ENCODE measurements around the gene CTSF. TPM values are rescaled to one million over a fixed set of nuclear protein-coding genes. Genes with fewer than 3 reads are reported as not detected.

Gene CTSF
- total and polyA plus RNA-seq, 2 of the 13 experiments (the other 11 are each of a cell fraction or from before 2014, with no cell fraction given), result not detected

- no peak for TF ChIP-seq ATAD3A (CRISPR knock-in tag; IDR thresholded peaks at IDR 0.05)
- TF ChIP-seq HOXA5 (CRISPR knock-in tag; IDR thresholded peaks at IDR 0.05), result no peak
- no peak for TF ChIP-seq ZNF143 (CRISPR knock-in tag; IDR thresholded peaks at IDR 0.05)
- no peak for TF ChIP-seq ZNF644 (CRISPR knock-in tag; IDR thresholded peaks at IDR 0.05; ENCODE audit: low read depth)
- TF ChIP-seq IRX3 (CRISPR knock-in tag; IDR thresholded peaks at IDR 0.05; ENCODE audit: borderline replicate concordance, low read depth), result no peak
- TF ChIP-seq ZFP36 (IDR thresholded peaks at IDR 0.05; ENCODE audit: borderline replicate concordance, low read depth, low read length, partially characterized antibody), result no peak
- no peak for TF ChIP-seq ZNF10 (CRISPR knock-in tag; IDR thresholded peaks at IDR 0.05; ENCODE audit: borderline replicate concordance, low read depth)
- TF ChIP-seq CTCF (CRISPR knock-in tag; IDR thresholded peaks at IDR 0.05), result no peak
These were observed 4.6 kb downstream of the CTSF start (continued) for GRCh38 chr11:66563832-66564231.

- Histone ChIP-seq H3K9me3 (ENCODE audit: low read length) (no peaks in the 10 kb centered on the region), H3K4me3 (replicated peaks in 1 of 3; ENCODE audit: insufficient read depth in 1 of 3, low read depth in 2 of 3, low read length in 3 of 3) (no peak overlapping the region), H3K27me3 (ENCODE audit: control insufficient read depth in 1 of 2, insufficient read depth in 2 of 2, low read length in 2 of 2) (peaks cover 1 to 63% of the 10 kb centered on the region in 2 experiments; a peak in 4 of 5 replicates), H4K20me1 (ENCODE audit: insufficient read depth, low read length) (no peaks in the 10 kb centered on the region), H3K9ac (ENCODE audit: insufficient read depth, low read depth, low read length) (no peak overlapping the region), H2AFZ (ENCODE audit: low read length) (no peak overlapping the region), H3K4me1 (ENCODE audit: insufficient read depth, low read length) (no peaks in the 10 kb centered on the region), H3K36me3 (replicated peaks in 1 of 2; ENCODE audit: control insufficient read depth in 1 of 2, insufficient read depth in 2 of 2, low read length in 2 of 2) (no peaks in the 10 kb centered on the region), H3K4me2 (ENCODE audit: low read depth, low read length) (no peak overlapping the region), H3K79me2 (ENCODE audit: insufficient read depth, low read length) (no peaks in the 10 kb centered on the region), H3K27ac (ENCODE audit: extremely low read length, insufficient read depth, low read length) (no peak overlapping the region)
- BruUV-seq (replicated peaks), result no TSS peak
- intact Hi-C loops (cut with micrococcal nuclease; ENCODE audit: unreplicated experiment), result no loop called here
- 4% methylated on average over 3 of the region's 20 CpGs for WGBS (ENCODE audit: low lambda C conversion rate)
- FAIRE-seq (no peak), ATAC-seq (no peak), DNase-seq (ENCODE audit: low spot score) (no peak)
- ChIA-PET POLR2A (interaction anchor here (1.5 kb wide), 1 partner anchor 75 kb away, joined by 4 read pairs; the partner anchor contains the start of gene RBM4), CTCF (ENCODE audit: low intra/inter-chr PET ratio, low total read pairs) (no interaction called here)
- in situ Hi-C loops (cut with HindIII; ENCODE audit: extremely low pct_ligation_motif_present, low pct_unique_long_range_greater_than_20kb), result loop anchor here (25.0 kb wide), 1 partner anchor 274 kb away; the partner anchor contains the start of gene RCE1
- TF ChIP-seq ZNF280B (CRISPR knock-in tag; IDR thresholded peaks at IDR 0.05; ENCODE audit: borderline replicate concordance) (no peak), TCF12 (IDR thresholded peaks at IDR 0.05) (no peak), TCF12 (CRISPR knock-in tag; IDR thresholded peaks at IDR 0.05) (no peak), ZHX1 (CRISPR knock-in tag; IDR thresholded peaks at IDR 0.05; ENCODE audit: low read depth) (no peak), SETDB1 (CRISPR knock-in tag; IDR thresholded peaks at IDR 0.05; ENCODE audit: borderline replicate concordance) (no peak), DMAP1 (CRISPR knock-in tag; IDR thresholded peaks at IDR 0.05) (no peak), NR3C1 (CRISPR knock-in tag; IDR thresholded peaks at IDR 0.05) (no peak)
These were observed 5.4 kb downstream of the CTSF start for GRCh38 chr11:66562907-66563583.
